ENCODE results near the gene PGLYRP3.

- TF ChIP-seq CTCF (IDR thresholded peaks at IDR 0.05) (no peak), POLR2A (IDR thresholded peaks at IDR 0.05) (no peak)
Observed at GRCh38 chr1:153251988-153252387, 60.8 kb downstream of the PGLYRP3 start.
